Stimulated activated CD4-positive, alpha-beta T cell treated with anti-CD3 and anti-CD28 coated beads, TNF-alpha, amount 100 ng/mL, for 4 hours (primary cell): ENCODE measurements around the gene SNRPA.

Experiments used
- DNase-seq, 3 experiments: peaks; one replicate each; pipeline ENCODE4 v3.0.0-alpha.2; 2020; ENCODE audit warnings: low read depth in 3 of 3

The SNRPA gene

GRCh38 chr19:40750874-40751537 is at the start of gene SNRPA:
Gene SNRPA (plus strand): TSS chr19:40751203. CDS start chr19:40751409, 206 bp downstream.
- peak; percentile 92 to 95 (median 92) for DNase-seq

DNA sequence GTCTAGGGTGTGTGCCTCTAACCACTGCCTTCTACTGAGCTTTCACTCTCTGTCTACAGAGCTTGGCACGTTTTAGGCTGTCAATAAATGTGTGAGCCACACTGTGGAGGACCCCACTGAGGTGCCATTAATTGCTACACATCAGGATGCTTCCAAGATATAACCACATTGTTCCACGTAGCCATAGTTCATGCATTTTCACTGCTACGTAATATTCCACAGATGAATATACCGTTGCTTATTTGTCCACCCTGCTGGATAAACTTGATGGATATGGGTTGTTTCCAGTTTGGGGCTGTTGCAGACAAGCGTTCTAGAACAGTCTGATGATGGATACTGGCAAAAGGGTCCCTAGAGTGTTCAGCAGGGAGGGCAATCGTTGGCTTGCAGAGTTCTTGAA is 49.2 kb upstream of the SNRPA start:
- no peak for DNase-seq

DNA sequence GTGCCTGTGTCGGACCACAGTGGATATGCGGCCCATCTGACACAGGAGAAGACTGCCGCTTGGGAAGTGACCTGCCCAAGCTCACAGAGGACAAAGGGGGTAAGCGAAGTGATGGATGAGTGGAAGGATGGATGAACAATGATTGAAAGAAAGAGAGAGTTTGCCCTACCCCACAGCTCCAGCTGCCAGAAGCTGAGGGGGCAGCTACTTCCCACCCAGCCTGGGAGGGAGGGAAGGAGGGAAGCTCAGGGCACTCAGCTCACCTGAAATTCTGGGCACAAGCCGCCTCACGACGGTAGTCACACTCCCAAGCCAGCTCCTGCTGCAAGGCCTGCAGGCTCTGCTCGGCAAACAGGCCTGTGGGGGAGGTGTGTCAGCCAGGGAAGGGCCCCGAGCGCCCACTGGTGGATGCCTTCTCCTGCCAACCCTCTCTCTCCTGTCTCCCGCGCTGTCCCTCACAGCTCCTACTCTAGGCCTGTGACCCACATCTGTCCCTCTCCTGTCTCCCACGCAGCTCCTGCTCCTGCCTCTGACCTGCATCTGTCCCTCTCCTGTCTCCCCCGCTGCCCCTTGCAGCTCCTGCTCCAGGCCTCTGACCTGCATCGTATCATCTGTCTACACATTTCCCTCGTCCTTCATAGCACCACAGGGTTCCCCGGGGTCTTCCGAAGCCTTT is 48.5 kb upstream of the SNRPA start:
- no peak for DNase-seq

GRCh38 chr19:40703029-40703755 is 47.8 kb upstream of the SNRPA start:
- no peak for DNase-seq

DNA sequence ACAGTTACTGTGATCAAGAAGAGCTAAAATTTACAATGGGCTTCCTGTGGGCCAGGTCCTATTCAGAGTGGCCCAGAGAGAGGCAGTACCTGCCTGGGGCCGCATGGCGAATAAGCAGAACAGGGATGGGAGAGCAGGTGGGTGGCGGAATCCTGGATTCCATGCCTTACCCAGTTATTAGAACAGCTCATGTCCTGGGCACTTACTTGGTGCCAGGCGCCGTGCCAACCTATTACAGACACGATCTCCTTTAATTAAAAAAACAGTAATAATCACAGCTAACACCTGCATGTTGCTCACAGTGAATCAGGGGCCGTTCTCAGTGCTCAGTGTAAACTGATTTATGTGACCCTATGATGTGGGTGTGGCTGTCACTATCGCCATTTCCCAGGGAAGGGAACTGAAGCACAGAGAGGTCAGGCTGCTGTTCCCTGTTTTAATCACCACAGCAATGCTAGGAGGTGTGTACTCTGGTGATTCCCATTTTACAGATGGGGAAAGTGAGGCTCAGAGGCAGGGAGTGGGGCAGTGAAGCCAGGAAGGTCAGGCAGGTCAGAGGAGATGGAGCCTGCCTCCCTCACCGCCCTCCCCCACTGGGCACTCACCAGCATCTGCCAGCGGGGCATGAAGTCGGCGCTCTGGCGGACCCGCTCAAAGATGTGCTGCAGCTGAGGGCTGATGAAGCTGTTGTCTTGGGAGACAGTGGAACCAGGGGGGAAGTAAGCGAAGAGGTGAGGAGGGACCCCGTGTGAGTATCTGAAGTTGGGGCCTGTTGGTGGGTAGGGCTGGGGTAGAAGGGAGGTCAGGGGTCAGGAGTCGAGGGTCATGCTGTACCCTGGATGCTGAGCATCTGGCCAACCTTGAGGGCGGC is 46.3 kb upstream of the SNRPA start:
- no peak for DNase-seq

DNA sequence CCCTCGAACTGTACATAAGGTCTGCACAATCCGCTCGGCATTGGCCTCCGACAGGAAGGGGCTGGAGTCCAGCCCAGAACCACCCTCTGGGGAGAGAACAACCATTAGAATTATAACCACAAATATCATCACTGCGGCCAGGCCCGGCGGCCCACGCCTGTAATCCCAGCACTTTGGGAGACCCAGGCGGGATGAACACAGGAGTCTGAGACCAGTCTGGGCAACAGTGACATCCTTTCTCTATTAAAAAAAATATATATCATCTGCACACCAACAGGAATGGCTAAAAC is 45.7 kb upstream of the SNRPA start:
- DNase-seq = no peak

DNA sequence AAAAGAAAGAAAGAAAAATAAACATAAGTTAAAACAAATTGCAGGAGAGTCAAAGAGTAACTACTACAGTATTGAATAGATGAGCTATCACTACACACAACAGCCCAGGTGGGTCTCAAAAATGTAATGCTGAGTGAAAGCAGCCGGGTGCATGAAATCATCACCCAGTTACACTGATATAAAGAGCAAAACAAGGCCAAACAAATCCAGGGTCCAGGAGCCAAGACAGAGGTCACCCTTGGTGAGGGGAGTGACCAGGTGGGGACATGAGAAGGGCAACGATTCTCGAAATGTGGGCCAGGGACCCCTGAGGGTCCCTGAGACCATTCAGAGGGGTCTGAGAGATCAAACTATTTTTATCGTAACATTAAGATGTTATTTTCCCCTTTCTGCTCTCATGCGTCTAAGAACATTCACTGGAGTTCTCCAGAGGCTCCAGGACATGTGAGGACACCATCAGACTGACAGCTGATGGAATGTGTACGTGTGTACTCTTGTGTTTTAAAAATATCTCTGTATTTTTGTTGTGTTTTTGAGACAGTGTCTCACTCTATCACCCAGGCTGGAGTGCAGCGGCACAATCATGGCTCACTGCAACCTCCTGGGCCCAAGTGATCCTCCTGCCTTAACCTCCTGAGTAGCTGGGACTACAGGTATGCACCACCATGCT is 44.9 kb upstream of the SNRPA start:
- no peak for DNase-seq

DNA sequence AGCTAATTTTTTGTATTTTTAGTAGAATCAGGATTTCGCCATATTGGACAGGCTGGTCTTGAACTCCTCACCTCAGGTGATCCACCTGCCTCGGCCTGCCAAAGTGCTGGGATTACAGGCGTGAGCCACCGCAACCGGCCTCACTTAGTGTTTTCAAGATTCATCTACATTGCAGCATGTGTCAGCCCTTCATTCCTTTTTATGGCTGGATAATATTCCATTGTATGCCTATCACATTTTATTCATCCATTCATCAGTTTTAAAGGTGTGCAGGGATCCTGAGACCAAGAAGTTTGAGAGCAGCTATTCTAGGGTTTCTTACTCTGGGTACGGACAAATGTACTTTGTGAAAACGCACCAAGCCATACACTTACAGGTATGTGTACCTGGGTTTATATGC is 43.4 kb upstream of the SNRPA start:
- DNase-seq = no peak

- no peak for DNase-seq
Observed at GRCh38 chr19:40709817-40710216, 41.2 kb upstream of the SNRPA start.

DNA sequence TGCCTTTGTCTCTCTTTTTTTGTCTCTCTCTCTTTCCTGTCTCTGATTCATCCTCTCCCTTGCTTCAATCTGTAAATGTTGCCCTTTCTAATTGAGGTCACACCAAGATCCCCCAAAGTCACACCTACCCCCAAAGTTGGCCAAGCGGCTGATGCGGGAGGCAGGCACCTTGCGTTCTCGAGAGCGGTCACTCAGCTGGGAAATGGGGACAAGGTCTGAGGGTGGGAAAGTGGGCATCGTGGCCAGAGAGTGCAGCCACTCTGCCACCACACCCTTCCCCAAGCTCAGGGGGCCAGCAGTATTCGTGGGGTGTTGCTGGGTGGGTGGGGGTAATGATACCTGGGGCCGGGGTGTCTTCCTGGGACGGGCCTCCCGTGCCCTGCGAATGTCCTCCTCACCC is 37.1 kb upstream of the SNRPA start:
- no peak for DNase-seq

- DNase-seq = peak; percentile 85 to 87 (median 85)
Observed at GRCh38 chr19:40714441-40715299, 36.3 kb upstream of the SNRPA start.

DNA sequence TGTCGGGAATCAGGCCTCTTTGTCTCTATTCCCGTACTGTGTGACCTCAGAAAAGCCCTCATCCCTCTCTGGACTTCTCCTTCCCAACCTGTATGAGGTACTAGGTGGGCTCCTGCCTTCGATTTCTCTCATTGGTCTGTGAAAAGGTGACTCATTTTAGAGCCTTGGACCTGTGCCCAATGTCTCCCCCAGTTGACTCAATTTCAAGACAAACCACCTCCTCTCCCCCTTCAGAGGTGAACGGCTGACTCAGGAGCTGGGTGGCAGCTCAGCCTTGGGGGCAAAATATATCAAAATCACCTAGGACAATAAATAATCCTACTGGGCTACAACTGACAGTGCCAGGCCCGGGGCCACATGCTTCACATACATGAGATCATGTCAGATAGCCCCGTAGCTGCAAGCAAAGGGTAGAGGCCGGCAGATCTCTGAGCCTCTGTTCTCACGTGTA is 34.9 kb upstream of the SNRPA start:
- DNase-seq = peak; percentile 38 to 71 (median 62)

DNA sequence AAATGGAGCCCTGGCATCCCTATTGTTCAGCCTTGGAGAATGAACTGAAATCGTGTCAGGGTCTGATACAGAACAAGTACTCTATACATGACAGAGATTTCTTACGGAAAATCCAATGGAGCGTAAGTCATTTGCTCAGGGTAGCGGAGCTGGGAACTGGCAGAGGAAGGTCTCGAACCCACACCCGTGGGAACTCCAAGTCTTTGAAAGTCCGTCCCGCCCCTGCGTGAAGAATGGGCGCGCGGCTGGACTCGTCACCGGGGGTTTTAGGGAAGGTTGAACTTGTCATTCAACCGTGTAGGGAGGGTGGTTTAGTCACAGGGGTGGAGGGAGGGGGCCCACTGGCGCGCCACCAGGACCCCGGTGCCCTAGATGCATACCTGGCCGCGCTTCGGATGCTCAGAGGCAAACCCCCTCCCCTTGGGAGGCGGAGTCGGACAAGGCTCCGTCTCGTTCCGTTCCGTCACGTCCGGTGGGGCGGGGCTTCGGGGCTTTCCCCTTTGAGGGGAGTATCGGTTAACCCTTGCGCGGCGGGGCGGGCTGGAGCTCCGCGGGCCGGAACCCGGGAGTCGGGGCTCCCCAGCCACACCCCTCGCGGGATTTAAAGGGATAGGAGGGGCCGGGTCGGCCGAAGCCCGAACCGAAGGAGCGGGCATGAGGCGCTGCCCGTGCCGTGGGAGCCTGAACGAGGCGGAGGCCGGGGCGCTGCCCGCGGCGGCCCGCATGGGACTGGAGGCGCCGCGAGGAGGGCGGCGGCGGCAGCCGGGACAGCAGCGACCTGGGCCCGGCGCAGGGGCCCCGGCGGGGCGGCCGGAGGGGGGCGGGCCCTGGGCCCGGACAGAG is 34.3 kb upstream of the SNRPA start, which contains the start of the genes COQ8B and ITPKC:
Gene COQ8B (minus strand): TSS at position 405 of the 843 bp plus-strand sequence. CDS start 2,254 bp downstream, outside the sequence.
Gene ITPKC (plus strand): TSS at position 631 of the 843 bp plus-strand sequence. CDS start 24 bp downstream, at position 655.
- peak; percentile 100 for DNase-seq

- no peak for DNase-seq
Observed at GRCh38 chr19:40717325-40717879, 33.6 kb upstream of the SNRPA start.

DNA sequence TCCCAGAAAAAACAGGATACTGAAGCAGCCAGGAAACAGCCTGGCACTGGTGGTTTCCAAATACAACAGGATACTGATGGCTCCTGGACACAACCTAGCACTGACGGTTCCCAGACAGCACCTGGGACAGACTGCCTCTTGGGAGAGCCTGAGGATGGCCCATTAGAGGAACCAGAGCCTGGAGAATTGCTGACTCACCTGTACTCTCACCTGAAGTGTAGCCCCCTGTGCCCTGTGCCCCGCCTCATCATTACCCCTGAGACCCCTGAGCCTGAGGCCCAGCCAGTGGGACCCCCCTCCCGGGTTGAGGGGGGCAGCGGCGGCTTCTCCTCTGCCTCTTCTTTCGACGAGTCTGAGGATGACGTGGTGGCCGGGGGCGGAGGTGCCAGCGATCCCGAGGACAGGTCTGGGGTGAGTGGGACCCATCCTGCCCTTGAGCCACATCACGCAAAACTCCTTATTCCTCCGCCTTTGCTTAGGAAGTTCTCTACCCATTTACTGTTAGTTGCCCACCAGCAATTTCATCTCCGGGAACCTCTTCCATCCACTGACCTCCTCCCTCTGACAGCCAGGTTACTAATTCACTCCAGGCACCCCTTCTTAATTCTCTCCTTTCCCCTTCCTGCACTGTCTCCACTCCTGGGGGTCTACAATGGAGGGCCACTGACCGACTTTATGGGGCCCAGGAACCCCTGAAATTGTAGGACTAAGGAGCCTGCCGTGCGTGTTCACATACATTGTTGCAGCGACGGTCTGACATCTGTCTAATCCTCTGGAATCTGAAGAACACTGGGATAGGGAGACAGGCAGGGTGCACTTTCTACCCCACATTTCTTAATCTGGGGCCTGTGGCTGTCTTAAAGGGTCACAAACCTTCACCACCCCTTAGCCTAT is 32.9 kb upstream of the SNRPA start:
- DNase-seq = no peak

- DNase-seq = no peak
Observed at GRCh38 chr19:40718774-40719391, 32.1 kb upstream of the SNRPA start.

DNA sequence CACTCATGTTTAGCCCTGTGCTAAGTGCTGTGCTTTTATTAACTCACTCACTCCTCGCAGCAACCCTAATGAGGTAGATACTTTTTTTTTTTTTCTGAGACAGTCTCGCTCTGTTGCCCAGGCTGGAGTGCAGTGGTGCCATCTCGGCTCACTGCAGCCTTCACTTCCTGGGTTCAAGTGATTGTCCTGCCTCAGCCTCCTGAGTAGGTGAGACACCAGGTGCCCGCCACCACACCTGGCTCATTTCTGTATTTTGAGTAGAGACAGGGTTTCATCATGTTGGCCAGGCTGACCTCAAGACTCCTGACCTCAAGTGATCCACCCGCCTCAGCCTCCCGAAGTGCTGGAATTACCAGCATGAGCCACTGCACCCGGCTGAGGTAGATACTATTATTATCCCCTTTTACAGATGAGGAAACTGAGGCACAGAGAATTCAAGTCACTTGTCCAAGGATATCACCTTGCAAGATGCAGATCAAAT is 31.5 kb upstream of the SNRPA start:
- no peak for DNase-seq
